Epithelial cell of esophagus (primary cell): Measurements from ENCODE around the gene NEK4.

Source experiments
- DNase-seq: peaks from one replicate; pipeline ENCODE4 v3.0.0; 2010; ENCODE audit warnings: low read depth
- H3K4me3 ChIP-seq: 2 replicates; pipeline ENCODE4 v1.5.1; 2011; ENCODE audit warnings: mild to moderate bottlenecking, low read length, control low read depth
- CTCF ChIP-seq: IDR thresholded peaks from 2 replicates; pipeline ENCODE4 v1.5.1; 2011; ENCODE audit warnings: low read depth, mild to moderate bottlenecking, low read length, control low read depth, inconsistent platforms; ENCODE audit not compliant: insufficient read depth; ENCODE audit errors: missing control alignments

Gene NEK4

GRCh38 chr3:52793702-52794611 is 23.2 kb upstream of the NEK4 start:
- DNase-seq = no peak
- no peak for TF ChIP-seq CTCF
- H3K4me3 ChIP-seq = no peak overlapping the region

DNA sequence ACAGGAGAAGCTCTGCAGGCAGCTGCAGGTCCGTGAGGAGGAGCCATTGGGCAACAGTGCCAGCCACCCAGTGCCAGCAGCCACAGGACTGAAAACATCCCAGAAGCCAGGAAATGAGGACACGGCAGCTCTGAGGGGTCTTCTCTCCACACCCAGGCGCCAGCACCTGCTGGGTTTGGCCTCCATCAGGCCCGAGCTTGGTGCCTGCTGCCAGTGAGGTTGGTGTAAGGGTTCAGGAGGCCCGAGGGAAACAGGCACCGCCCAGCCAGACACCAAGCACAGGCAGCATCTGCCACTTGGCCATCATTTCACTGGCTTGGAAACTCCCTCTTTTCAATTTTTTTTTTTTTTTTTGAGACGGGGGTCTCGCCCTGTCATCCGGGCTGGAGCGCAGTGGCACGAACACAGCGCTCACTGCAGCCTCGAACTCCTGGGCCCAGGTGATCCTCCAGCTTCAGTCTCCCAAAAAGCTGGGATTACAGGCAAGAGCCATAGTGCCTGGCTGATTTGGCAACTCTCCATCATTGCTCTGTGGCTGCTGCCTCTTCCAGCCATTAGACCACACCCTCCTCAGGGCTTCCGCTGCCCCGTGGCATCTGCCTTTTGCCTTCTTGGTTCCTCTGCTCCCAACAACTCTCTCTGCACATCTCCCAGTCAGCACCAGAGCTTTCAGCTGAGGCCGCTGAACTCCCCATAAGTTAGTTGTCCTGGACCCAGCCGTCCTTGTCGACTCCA is 22.4 kb upstream of the NEK4 start:
- TF ChIP-seq CTCF = no peak
- no peak overlapping the region for H3K4me3 ChIP-seq
- no peak for DNase-seq

GRCh38 chr3:52792413-52792812 is 21.7 kb upstream of the NEK4 start:
- no peak for DNase-seq
- peak; percentile 12 for TF ChIP-seq CTCF
- H3K4me3 ChIP-seq = no peak overlapping the region

DNA sequence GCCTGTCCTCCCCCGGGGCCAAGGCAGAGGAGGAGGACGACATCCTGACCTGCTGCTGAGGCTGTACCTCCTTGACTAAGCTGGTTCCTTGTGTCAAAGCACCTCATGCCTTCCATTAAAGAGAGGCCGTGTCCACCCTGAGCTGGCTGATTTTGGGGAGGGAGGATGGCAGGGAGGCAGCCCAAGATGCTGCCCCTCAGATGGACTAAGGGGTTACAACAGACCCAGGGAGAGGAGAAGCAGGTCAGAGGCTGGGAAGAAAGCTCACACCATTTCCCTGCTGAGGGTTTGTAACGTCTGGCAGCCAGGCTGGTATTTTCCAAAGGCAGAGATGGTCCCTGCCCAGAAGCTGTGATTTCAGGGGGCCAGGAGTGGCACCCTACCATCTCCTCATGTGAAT is 21.2 kb upstream of the NEK4 start:
- no peak for TF ChIP-seq CTCF
- DNase-seq = no peak
- no peak overlapping the region for H3K4me3 ChIP-seq

DNA sequence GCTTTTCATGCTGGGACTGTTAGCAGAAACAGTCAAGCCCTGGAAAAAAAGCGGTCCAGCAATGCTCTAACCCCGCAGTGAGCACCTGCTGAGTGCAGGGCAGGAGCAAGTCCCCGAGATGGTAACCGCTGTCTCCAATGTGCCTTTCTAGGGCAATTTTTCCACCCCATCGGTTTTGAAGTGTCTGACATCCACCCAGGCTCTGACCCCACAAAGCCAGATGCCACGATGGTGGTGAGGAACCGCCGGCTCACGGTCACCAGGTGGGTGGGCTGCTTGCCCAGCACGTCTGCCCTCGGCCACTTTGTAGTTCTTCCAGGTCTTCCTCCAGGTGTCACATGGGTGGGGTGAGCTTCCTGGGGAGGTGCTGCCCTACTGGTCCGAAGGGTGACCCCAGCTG is 20.6 kb upstream of the NEK4 start:
- no peak overlapping the region for H3K4me3 ChIP-seq
- no peak for TF ChIP-seq CTCF
- DNase-seq = no peak

DNA sequence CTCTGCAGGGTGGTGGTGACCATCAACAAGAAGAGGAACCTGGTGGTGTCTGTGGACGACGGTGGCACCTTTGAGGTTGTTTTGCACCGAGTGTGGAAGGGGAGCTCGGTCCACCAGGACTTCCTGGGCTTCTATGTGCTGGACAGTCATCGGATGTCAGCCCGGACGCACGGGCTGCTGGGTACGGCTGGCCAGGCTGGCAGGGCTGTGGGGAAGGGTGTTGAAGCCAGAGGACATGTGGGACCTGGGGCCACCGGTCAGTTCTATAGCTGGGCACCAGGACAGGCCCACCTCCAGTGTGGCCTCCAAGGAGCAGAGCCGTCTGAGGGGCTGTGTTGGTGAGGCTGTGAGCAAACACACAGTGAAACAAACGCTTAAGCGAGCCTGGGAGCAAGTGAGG is 20.0 kb upstream of the NEK4 start:
- H3K4me3 ChIP-seq = no peak overlapping the region
- no peak for TF ChIP-seq CTCF
- DNase-seq = no peak
